NT2/D1 (cell line): ENCODE data around the gene KCNIP1.

ENCODE experiments used
- SUZ12 ChIP-seq: IDR thresholded peaks from 2 replicates; pipeline ENCODE4 v1.6.1; 2011; ENCODE audit not compliant: insufficient read length, insufficient read depth; ENCODE audit errors: extremely low read depth
- YY1 ChIP-seq: IDR thresholded peaks from 2 replicates; pipeline ENCODE4 v1.6.1; 2011; ENCODE audit not compliant: insufficient read length, insufficient read depth
- ZNF274 ChIP-seq: IDR thresholded peaks from 2 replicates; pipeline ENCODE4 v1.6.1; 2011; ENCODE audit warnings: mild to moderate bottlenecking, low read depth, low read length

- TF ChIP-seq SUZ12 (no peak), ZNF274 (no peak), YY1 (no peak)
Observed at GRCh38 chr5:170581211-170581610, 77.4 kb downstream of the KCNIP1 start.
